NCI-H128 (cell line): ENCODE measurements around the gene CBLN1.
A peak's percentile ranks its signal among the peaks of the same experiment; 100 is the strongest.

ENCODE experiments used
- DNase-seq: peaks from one replicate; lab custom pipeline; 2025; ENCODE audit not compliant: unreplicated experiment; lab: John Stamatoyannopoulos, UW

Gene CBLN1

GRCh38 chr16:49281480-49281842 lies at the start of gene CBLN1:
Gene CBLN1, minus strand, starts transcription at chr16:49281838. Its CDS starts 373 bp downstream, at chr16:49281465.
- peak; percentile 71 for DNase-seq

DNA sequence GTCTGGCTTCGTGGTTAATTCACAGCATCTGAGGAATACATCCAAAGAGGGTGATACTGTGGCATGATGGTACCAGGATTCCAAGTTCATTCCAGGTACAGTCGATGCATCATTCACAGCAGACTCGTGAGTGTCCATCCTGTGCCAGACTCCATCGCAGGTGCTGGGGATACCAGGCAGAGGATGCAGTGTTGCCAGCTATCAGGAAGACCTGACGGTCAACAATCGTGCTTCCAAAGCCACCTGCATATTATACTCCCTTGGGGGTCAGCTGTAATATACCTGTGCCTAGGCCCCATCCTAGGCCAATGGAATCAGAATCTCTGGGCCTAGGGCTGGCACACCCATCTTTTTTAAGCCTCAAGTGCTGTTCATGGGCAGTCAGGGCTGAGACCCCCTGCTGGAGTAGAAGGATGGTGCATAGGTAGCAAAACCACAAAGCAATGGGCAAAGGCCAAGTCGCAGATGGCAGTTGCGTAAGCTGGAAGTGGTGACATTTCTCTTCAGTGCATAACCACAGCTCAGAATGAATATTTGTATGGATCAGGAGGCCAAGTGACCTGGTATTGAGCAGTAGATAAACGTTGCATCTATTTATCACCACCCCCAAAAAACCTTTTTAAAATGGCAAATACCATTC lies 49.0 kb upstream of the CBLN1 start:
- DNase-seq = no peak

DNA sequence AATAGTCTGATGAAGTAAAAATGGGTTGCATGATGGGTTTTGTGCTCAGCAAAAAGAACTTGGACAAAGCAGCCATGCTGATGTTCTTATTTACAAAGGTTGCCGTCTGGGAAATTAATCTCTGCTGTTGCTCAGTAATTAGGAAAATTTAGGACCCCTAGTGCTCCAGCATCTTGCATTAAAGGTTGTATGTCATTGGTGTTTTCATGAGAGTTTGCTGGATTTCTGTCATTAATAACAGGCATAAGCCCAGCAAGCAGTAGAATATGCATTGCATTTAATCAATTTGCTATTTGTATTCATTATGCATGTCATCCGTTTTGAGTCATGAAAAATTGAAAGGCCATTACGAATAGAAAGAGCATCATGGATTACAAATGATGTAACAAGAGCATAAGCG lies 46.7 kb upstream of the CBLN1 start:
- no peak for DNase-seq

- no peak for DNase-seq
Observed at GRCh38 chr16:49327466-49327865, 45.8 kb upstream of the CBLN1 start.

- no peak for DNase-seq
Observed at GRCh38 chr16:49324703-49325102, 43.1 kb upstream of the CBLN1 start.

DNA sequence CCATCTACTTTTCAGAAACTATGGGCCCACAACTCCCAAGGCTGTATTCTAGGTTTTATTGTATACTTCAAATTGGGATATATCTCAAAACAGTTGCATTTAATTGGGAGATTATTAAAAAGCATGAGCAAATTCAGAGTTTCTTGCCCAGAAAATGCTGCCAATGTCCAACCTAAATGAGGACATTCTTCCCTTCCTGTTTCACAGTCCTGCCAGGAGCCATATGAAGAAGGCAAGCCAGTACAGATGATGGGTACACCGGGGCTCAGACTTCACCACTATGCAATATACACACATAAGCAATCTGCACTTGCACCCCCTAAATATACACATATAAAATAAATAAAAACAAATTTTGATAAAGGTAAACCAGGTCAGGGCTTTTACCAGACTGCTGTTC lies 34.0 kb upstream of the CBLN1 start:
- no peak for DNase-seq

- DNase-seq = peak; percentile 4
Observed at GRCh38 chr16:49312389-49312985, 30.8 kb upstream of the CBLN1 start.

GRCh38 chr16:49311823-49312222 lies 30.2 kb upstream of the CBLN1 start:
- DNase-seq = no peak

GRCh38 chr16:49307176-49307575 lies 25.5 kb upstream of the CBLN1 start:
- no peak for DNase-seq

- no peak for DNase-seq
Observed at GRCh38 chr16:49305406-49305805, 23.8 kb upstream of the CBLN1 start.

- DNase-seq = no peak
Observed at GRCh38 chr16:49292413-49292812, 10.8 kb upstream of the CBLN1 start.

GRCh38 chr16:49287572-49287971 lies 5.9 kb upstream of the CBLN1 start:
- no peak for DNase-seq

GRCh38 chr16:49284962-49285361 lies 3.3 kb upstream of the CBLN1 start:
- no peak for DNase-seq

DNA sequence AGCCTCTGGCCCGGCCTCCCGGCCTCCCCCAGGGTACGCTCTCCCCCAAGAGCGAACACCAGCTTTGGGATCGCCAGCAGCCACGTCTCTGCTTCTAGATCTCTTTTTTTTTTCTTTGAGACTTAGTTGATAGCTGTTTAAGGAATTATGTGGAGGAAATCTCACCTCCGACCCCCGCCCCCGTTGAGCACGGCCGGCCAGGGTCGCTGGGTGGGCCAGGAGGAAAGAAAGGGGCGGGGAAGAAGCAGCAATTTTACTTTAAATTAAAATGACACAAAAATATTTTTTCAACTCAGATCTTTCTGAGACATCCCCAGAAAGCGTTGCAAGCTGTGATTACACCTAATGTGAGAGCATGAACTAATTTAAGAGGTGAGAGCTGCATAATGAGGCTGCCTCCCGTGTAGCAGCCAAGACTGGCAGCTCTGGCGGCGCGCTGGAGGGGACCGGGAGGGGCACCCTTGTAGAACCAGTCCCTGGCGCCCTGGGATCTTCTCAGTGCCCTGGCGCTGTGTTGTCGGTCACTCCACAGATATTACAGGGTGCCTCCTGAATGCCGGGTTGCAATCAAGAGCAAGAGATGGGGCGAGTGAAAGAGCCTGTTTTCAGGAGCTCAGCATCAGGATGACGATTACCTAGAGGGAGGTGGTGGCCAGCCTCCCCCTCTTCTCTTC lies 1.9 kb upstream of the CBLN1 start:
- DNase-seq = no peak

DNA sequence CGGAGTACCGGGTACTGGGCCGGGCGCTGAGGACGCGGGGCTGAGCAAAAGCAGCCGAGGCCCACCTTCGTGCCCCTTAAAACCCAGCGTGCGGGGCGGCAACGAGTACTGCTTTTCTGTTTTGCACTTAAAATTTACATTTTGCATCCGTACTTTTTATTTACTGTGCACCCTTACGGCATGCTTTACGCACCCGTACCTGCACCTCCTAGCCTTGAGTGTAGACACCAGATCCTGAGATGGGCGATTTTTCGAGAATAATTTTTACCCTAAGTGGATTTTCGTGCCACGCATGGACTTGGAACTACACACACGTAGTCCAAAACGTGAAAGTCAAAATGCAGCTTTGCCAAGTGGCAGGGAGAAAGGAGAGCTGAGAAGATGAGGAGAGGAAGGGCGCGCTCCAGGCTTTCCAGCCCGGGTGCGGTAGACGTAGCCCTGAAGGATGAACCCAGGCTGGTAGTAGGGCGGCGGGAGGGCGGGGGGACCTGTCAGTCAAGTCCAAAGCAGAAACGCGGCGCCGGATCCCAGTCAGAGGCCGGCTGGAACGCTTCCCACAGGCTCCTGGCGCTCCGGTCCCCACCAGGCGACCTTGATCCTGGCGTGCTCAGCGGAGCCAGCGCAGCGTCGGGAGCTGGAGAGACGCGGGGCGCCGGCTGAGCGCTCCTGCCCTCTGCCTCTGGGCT lies 1.2 kb upstream of the CBLN1 start:
- DNase-seq = no peak

DNA sequence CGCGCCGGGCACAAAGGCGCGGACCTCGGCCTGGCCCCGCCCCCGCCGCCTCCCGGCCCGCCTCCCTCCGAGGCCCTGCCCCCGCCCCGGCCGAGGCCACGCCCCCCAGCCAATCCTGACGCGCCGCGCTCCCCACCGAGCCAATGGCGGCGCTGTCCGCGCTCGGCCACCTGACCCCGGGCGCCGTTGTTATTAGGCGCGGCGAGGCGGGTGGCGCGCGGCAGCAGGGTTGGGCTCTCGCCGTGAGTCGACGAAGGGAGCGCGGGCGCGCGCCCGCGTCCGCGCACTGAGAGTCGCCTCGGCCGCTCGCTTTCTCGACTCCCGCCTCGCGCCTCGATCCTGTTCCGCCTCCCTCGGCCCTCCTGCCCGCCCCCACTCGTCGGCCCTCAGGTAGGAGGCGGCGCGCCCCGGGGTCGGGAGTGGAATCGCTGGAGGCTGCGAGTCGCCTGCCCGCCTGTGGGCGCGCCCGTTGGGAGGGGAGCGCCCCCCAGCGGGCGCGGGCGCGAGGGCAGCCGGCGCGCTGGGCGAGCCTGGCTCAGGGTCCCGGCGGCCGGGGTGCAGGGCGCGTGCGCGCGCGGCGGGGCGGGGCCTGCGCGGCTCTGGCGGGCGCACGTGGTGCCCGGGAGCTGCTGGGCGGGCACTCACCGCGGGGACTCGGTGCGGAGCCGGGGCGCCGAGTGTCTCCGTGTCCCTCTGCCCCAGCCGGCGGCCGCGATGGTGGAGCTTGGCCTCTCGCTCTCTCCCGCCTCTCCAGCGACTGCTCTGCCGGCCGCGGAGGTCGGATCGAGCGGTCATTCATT lies 405 bp upstream of the CBLN1 start:
- DNase-seq = peak; percentile 71

- no peak for DNase-seq
Observed at GRCh38 chr16:49280841-49281371, 732 bp downstream of the CBLN1 start.

DNA sequence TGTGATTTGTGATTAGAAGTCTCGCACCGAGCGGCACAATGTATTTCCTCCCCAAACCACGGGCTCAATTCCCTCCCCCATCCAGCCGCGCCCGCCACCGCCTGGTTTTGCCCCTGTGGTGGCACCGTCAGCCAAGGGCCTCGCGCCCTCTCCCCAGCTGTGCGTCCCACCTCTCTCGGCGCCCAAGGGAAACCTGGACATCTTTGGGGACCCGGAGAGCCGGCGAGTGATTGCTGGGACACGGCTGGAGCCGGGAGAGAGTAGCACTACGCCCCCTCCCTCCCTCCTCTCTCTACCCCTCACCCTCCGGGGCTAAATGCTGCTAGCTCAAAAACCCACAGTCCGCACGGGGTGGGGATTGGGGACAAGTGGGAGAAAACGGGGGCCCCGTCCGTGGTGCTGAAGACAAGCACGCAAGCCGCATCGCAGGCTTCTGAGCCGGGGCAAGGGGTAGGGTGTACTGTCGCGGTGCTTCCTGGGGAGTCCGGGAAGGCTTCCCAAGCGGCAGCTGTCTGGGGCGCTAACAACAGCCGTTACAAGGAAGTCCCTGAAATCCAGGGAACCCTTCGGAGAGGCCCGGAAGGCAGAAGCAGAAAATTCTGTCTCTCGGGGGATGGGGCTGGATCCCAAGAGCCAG lies 1.4 kb downstream of the CBLN1 start:
- no peak for DNase-seq

DNA sequence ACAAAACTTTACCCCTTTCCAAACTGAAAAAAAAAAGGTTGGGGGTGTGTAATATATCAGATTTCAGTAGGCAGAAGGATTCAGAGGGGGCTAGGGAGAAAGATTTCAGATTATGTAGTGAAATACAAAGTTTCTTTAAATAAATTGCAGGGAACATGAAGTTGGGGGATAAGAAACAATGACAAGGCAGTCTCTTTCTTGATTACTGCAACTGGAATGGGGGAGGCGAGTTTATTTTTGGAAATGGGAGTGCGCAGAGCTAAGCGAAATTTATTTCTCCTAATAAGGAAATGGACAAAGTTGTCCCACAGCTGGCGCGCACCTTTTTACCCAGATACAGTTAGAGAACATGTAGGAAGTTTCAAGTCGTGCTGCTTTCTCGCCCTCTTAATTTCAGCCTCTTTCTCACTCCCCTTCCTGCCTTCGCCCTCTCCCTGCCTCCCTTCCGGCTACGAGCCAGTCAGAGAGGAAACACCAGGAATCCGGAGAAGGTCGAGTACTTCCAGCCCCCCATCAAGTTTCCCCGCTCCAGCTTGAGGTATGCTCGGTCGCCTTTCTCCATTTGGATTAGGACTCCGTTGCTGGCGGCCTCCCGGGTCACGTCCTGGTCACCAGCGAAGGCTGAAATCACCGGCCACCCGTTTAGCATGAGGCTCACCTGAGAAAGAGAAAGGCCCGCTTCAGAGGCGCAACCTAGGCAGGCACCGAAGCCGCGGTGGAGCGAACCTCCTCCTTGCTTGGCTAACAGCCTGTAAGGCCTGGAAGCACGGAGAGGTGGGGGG lies 2.5 kb downstream of the CBLN1 start:
- no peak for DNase-seq

DNA sequence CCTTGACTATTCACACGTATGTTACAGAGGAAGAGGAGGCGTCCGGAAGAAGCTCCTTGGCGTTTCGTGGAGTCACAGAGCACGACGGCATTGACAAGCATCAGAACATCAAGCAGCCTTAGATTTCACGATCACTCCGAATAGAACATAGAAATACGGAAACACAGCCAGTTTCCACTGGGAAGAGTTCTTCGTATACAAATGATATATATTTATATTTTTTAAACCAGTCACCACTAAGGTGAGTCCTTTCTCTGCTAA lies 3.1 kb downstream of the CBLN1 start:
- DNase-seq = no peak
